NB4 (cell line): ENCODE measurements around the gene CPA1.

Experiments
- MYC ChIP-seq: IDR thresholded peaks from 2 replicates; pipeline ENCODE4 v1.6.1; 2011; ENCODE audit warnings: low read depth, low read length
- POLR2A ChIP-seq: IDR thresholded peaks from 2 replicates; pipeline ENCODE4 v1.6.1; 2011; ENCODE audit warnings: mild to moderate bottlenecking; ENCODE audit not compliant: insufficient read length; ENCODE audit errors: extremely low read depth
- TF ChIP-seq, protein P1 (sequence below): IDR thresholded peaks from one replicate; pipeline ENCODE4 v1.5.1; 2012; ENCODE audit warnings: low read depth, low read length
- TF ChIP-seq, protein P2 (sequence below): IDR thresholded peaks from 2 replicates; pipeline ENCODE4 v1.6.1; 2011; ENCODE audit warnings: low read depth, low read length

- TF ChIP-seq POLR2A (no peak), MYC (no peak)
- TF ChIP-seq, protein P1, sequence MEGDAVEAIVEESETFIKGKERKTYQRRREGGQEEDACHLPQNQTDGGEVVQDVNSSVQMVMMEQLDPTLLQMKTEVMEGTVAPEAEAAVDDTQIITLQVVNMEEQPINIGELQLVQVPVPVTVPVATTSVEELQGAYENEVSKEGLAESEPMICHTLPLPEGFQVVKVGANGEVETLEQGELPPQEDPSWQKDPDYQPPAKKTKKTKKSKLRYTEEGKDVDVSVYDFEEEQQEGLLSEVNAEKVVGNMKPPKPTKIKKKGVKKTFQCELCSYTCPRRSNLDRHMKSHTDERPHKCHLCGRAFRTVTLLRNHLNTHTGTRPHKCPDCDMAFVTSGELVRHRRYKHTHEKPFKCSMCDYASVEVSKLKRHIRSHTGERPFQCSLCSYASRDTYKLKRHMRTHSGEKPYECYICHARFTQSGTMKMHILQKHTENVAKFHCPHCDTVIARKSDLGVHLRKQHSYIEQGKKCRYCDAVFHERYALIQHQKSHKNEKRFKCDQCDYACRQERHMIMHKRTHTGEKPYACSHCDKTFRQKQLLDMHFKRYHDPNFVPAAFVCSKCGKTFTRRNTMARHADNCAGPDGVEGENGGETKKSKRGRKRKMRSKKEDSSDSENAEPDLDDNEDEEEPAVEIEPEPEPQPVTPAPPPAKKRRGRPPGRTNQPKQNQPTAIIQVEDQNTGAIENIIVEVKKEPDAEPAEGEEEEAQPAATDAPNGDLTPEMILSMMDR = no peak
- TF ChIP-seq, protein P2, sequence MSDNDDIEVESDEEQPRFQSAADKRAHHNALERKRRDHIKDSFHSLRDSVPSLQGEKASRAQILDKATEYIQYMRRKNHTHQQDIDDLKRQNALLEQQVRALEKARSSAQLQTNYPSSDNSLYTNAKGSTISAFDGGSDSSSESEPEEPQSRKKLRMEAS = no peak
Measured at GRCh38 chr7:130393841-130394411, 13.6 kb downstream of the CPA1 start.
